ENCODE measurements around the gene RHNO1. TPM values are rescaled to one million over a fixed set of nuclear protein-coding genes. Genes with fewer than 3 reads are reported as not detected.
A peak's percentile ranks its signal among the peaks of the same experiment; 100 is the strongest.

RHNO1 gene
- total and polyA plus RNA-seq, 2 of the 8 experiments (the other 6 are each of a cell fraction or from before 2014, with no cell fraction given), result 55.8 to 56.9 TPM

DNA sequence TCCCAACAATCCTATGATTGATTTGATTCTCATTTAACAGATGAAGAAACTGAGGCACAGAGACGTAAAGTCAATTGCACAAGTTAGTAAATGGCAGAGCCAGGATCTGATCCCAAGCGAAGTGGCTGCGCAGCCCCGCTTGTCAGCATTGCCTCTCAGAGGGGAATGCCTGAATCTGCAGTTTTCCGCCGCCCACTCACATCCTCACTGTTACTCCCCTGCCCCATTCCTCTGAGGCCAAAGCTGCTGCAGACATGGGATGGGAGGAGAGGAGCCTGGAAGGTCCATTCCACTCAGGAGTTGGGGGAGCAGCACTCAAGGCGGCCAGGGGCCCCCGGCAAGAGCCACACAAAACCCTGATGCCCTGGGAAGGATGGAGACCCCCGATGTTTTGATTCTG lies 43.2 kb upstream of the RHNO1 start:
- Histone ChIP-seq H2BK12ac (ENCODE audit: low read depth, low read length) (no peak overlapping the region), H3K23me2 (ENCODE audit: low read depth, low read length) (no peaks in the 10 kb centered on the region; the same call in 1 of the 2 replicates), H3K27me3 (replicated peaks in 1 of 4; ENCODE audit: control insufficient read depth in 3 of 4, extremely low read depth in 1 of 4, insufficient read depth in 3 of 4, low read length in 3 of 4) (no peaks in the 10 kb centered on the region; a peak in 1 of 7 replicates), H3K79me2 (ENCODE audit: control insufficient read depth in 1 of 2, insufficient read depth in 2 of 2, low read length in 2 of 2) (no peaks in the 10 kb centered on the region), H2BK20ac (ENCODE audit: low read length) (no peak overlapping the region), H2BK120ac (replicated peaks; ENCODE audit: low read depth, low read length) (no peak overlapping the region), H3K4me2 (ENCODE audit: insufficient read depth in 1 of 2, low read depth in 2 of 2, low read length in 2 of 2) (no peak overlapping the region), H3K56ac (replicated peaks; ENCODE audit: insufficient read length, low read depth, low read length) (no peak overlapping the region), H3K9me3 (ENCODE audit: insufficient read depth in 2 of 2, low read depth in 1 of 2, low read length in 1 of 2) (no peaks in the 10 kb centered on the region), H3K4me1 (replicated peaks in 1 of 4; ENCODE audit: control insufficient read depth in 3 of 4, insufficient read depth in 4 of 4, low read length in 3 of 4) (peaks cover 0 to 14% (median 9%) of the 10 kb centered on the region in 4 experiments; a peak in 6 of 7 replicates), H4K8ac (ENCODE audit: extremely low read depth, insufficient read depth, low read length) (peak overlapping the region; percentile 12; the same call in 1 of the 2 replicates), H3K23ac (ENCODE audit: insufficient read length) (no peak overlapping the region), H2BK15ac (ENCODE audit: low read length) (no peak overlapping the region), H4K20me1 (replicated peaks in 1 of 2; ENCODE audit: control insufficient read depth in 1 of 2, insufficient read depth in 2 of 2, low read length in 2 of 2) (no peaks in the 10 kb centered on the region), H3K4me3 (ENCODE audit: extremely low read depth in 1 of 4, insufficient read depth in 2 of 4, low read depth in 3 of 4, low read length in 4 of 4) (no peak overlapping the region), H3K4ac (replicated peaks; ENCODE audit: insufficient read length, low read depth, low read length) (no peak overlapping the region), H4K91ac (replicated peaks; ENCODE audit: insufficient read length, low read length) (no peak overlapping the region), H3K27ac (ENCODE audit: low read depth, low read length) (no peak overlapping the region), H3K18ac (ENCODE audit: extremely low read depth, low read length) (no peak overlapping the region), H3K36me3 (ENCODE audit: control insufficient read depth in 2 of 4, insufficient read depth in 4 of 4, low read length in 3 of 4) (no peaks in the 10 kb centered on the region; a peak in 2 of 8 replicates), H2AFZ (ENCODE audit: low read length) (no peak overlapping the region), H3K79me1 (ENCODE audit: low read depth, low read length) (no peaks in the 10 kb centered on the region), H4K5ac (ENCODE audit: insufficient read length, low read depth, low read length) (no peak overlapping the region), H3K14ac (ENCODE audit: insufficient read length) (no peak overlapping the region), H3K9ac (replicated peaks in 1 of 4; ENCODE audit: extremely low read depth in 1 of 4, low read depth in 3 of 4, low read length in 3 of 4) (no peak overlapping the region), H2AK5ac (ENCODE audit: low read depth, low read length) (no peak overlapping the region), H2BK5ac (ENCODE audit: low read depth, low read length) (no peak overlapping the region)
- DNase-seq (ENCODE audit: low read depth in 1 of 2, low spot score in 2 of 2) (no peak), FAIRE-seq (no peak)
- TF ChIP-seq MAFK (IDR thresholded peaks at IDR 0.05; ENCODE audit: low read depth, low read length) (no peak), ZNF274 (IDR thresholded peaks at IDR 0.05; ENCODE audit: borderline replicate concordance, extremely low read depth, low read length) (no peak), EGR1 (IDR thresholded peaks at IDR 0.05; ENCODE audit: borderline replicate concordance, low read depth, low read length) (peak; percentile 51; the same call in 1 of the 2 replicates)
- CTCF ChIA-PET (ENCODE audit: partially characterized antibody), result interaction anchor here (1.0 to 6.9 kb wide), 8 partner anchors 9 to 111 kb away, joined by 3 to 52 read pairs (median 5); no protein-coding TSS in a partner anchor
- 90% methylated on average over 9 of the region's 9 CpGs; no CpG with 5 or more reads in 1 of the 2 experiments for WGBS, 2 experiments (ENCODE audit: extremely low coverage in 1 of 2, insufficient coverage in 1 of 2, insufficient read length in 1 of 2, insufficient replicate concordance in 2 of 2, low coverage in 1 of 2, low lambda C conversion rate in 2 of 2, missing lambda C conversion rate in 1 of 2)
- POLR2A ChIA-PET (ENCODE audit: partially characterized antibody), result interaction anchor here (0.7 to 6.3 kb wide), 7 partner anchors 9 to 93 kb away, joined by 3 to 58 read pairs (median 5); partner anchors contain the start of gene ITFG2
